ENCODE measurements around the gene ARHGAP21.

Gene ARHGAP21

DNA sequence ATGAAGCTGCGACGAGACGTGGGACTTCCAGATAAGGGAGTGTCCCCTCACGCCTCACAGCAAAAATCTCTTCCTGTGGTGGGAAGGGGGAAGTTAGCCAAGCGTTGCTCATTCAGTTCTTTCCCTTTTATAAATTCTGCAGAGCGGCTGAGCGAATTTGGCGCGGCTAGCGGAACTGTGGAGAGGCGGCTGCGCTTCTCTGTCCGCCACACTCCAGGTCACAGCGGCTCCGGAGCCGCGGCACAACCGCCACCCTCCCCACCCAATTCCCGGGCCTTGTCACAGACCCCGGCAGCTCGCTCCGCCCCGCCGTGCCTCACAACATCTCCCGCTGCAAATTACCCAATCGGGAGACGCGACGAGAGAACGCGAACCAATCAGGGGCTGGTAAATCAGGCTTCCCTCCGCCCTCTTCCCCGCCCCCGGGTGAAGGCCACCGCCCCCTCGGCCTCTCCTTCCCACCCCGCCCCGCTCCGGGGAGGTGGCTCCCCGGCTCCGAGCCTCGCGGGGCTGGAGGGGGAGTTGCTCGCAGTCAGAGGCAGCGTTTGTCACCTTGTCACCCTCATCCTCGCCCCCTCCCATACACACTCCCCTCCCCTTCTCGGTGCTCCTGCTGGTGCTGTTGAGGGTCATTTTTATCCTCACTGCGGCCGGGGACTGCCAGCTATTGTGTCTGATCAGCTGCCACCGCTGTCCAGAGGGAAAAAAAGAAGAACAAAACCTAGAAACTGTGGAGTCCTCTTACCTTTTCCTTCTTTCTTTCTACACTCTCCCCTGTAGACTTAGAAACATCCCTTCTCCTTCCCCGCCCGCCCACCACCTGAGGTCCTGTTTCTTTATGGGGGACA, 918 bp upstream of the ARHGAP21 start:
- DNase-seq: peak; percentile 96
- in situ Hi-C loops (cut with MboI; ENCODE audit: low pct_unique_long_range_greater_than_20kb, low sequenced_read_pairs): no loop called here

DNA sequence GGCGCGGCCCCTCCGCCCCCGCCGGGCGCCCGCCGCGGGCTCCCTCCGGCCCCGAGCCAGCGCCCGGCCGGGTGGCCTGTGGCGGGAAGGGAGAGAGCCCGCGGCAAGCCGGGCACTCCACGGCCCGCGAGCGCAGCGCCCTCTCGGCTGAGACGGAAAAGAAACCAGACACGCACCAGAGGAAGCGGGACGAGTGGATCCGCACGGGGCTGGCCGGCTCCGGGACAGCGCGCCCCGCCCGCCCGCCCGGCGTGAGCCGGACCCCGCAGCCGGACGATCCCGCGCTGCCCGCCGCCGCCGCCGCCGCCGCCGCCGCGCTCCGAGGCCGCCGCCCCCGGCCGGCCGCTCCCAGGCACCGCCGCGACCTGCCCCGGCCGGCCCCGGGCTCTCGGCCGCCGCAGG, 300 bp downstream of the ARHGAP21 start:
- no peak for DNase-seq
- in situ Hi-C loops (cut with MboI; ENCODE audit: low pct_unique_long_range_greater_than_20kb, low sequenced_read_pairs): no loop called here

DNA sequence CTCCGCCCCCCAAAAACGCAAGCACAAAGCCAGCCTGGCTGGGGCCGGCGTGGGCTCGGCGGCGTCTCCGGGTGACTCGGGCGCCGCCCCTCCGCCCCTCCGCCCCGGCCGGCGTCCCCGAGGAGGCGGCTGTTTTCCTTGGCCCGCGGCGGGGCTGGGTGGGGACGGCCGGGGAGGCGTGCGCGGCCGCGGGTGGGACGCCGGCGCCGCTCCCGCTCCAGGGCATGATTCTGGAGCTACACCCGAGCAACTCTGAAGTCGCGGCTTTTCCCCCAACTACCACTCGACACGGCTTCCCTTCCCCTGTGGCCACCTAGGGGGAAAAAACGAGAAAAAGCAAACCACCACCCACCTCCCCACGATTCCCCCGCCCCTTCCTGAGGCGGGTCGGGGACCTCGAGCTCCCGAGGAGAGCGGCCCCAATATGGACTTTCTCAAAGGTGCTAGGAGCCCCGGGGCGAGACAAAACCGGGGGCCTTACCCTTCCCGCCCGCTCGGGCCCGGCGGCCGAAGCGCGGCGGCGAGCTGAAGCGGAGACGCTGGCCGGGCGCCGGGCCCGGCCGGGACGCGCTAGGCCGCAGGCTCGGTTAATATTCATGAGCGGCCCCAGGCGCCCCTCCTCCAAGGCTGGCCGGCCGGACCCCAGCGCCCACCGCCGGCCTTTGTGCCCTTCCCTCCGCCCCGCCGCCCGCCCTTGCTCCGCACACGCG, 856 bp downstream of the ARHGAP21 start:
- peak; percentile 67 for DNase-seq
- in situ Hi-C loops (cut with MboI; ENCODE audit: low pct_unique_long_range_greater_than_20kb, low sequenced_read_pairs): no loop called here

DNA sequence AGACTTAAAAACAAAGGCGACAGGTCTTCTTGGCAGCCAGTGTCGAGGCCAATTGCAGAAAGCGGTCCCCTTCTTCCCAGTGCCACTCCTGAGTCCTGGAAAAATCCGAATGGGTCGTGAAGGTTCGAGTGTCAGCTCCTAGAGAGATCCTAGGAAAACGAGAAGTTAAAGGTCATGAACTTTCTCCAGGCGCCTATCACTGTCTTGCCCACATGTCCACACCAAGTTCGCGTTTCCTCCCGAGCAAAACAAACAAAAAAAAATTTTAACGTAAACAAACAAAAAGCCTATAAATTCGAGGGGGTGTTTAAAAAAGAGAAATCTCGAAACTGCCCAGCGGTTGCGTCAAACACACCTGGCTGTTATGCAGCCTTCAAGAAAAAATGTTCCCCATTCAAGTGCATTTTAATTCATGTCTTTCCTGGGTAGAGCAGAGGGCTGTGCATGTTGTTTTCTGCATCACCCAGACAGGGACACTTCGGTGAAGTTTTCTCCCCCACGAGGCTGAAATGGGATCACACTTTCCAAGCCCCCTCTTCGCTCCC, 1.5 kb downstream of the ARHGAP21 start:
- in situ Hi-C loops (cut with MboI; ENCODE audit: low pct_unique_long_range_greater_than_20kb, low sequenced_read_pairs): no loop called here
- DNase-seq: peak; percentile 58

DNA sequence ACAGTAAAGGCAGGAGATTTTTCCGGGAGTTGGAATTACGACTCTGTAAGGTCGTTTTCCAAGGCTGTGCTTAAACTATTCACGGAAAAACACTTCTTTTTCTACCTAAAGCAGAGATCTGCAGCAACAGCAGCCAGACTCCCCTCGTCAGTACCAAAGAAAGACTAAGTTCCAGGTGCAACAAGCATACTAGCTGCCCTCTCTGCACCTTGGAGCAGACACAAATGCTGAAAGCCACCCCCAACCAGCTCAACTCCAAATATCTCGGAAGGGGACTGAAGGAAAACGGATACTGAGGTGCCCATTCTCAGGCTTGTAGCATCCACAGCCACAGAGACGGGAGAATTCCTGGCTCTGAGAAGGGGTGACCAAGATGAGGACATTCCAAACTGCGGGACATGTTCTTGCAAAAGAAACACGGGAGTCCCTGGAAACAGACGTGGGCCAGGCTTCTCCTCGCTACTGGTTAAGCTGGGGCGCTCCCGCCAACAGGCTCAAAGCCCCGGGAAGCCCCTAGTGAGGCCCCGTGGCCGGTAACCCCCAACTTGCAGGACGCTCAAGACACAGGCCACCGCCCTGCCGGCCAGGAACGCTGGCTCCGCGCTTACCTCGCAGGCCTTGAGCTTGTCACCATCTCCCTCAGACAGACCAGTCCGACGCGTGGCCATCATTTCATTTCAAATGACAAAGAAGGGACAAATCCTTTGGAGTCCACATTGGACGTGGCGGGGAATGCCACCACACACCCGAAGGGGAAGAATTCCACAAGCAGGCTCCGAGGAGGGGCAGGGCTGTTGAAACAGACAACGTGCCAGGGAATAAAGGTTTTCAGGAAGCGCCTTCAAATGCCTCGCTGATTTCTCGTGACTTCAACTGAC, 2.2 kb downstream of the ARHGAP21 start:
- in situ Hi-C loops (cut with MboI; ENCODE audit: low pct_unique_long_range_greater_than_20kb, low sequenced_read_pairs): no loop called here
- peak; percentile 48 for DNase-seq

DNA sequence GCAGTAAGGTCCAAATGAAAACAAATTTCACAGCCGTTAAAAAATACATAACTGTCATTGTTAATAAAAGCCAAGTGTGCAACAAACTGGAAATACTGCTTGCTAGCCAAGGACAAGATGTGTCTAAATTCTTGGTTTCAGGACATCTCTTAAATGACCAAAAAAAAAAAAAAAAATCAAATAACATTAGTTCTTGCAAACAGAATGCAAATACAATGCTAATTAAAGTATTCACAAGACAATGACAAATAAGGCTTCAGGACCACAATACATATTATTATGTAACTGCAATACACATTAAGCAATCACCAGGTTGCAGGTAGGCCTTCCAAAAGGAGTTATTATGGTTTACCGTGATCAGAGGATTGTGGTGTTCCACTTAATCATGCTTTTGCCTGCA, 3.6 kb downstream of the ARHGAP21 start:
- in situ Hi-C loops (cut with MboI; ENCODE audit: low pct_unique_long_range_greater_than_20kb, low sequenced_read_pairs): no loop called here
- no peak for DNase-seq

DNA sequence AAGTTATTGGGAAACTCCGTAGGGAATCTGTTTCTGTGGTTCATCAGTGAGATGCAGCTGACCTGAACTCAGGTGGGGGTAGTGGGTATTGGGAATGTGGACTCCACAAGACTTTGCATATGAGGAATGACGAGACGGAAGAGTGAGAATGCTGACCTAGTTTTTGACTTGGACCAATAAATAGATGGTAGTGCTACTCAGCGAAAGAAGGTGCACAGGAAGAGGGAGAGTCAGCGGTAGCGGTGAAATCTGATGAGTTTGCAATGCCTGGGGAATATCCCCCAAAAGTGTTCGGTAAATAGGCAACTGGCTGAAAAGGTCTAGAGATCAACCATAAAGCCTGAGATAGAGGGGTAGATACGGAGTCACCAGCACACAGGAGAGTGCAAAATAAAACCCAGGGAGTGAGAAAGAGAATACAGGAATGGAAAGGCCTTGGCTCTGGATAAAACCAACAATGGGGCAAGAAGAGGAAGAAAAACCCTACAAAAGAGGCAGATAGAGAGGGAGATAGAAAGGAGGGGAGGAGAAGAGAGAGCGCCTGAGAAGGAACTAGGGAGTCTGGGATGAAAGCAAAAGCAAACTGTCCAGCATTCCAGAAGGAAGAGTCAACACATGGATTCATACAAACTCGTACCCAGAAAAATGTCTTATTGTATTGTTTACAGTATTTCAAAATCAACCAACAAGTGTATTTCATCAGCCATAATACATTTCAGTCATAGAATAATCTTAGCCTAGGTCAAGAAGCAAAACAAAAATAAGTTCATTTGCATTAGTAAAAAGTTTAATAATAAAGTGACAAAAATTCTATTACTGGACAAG, 5.4 kb downstream of the ARHGAP21 start:
- in situ Hi-C loops (cut with MboI; ENCODE audit: low pct_unique_long_range_greater_than_20kb, low sequenced_read_pairs): no loop called here
- no peak for DNase-seq

DNA sequence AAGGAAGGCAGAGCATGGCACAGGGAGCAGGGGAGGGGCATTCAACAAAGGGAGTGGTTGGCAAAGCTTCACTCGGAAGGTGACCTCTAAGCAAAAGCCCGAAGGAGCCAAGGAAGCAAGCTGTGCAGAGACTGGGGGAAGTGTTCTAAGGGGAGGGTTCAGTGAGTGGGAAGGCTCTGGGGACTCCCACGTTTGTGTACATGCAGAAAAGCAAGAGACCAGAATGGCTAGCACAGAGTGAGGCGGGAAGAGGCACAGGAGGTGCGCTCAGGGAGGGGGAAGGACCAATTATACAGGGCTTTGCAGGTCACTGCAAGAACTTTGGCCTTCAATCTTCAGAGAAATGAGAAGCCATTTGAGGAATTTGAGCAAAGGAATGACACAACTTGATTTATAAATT, 7.4 kb downstream of the ARHGAP21 start:
- in situ Hi-C loops (cut with MboI; ENCODE audit: low pct_unique_long_range_greater_than_20kb, low sequenced_read_pairs): no loop called here
- no peak for DNase-seq

DNA sequence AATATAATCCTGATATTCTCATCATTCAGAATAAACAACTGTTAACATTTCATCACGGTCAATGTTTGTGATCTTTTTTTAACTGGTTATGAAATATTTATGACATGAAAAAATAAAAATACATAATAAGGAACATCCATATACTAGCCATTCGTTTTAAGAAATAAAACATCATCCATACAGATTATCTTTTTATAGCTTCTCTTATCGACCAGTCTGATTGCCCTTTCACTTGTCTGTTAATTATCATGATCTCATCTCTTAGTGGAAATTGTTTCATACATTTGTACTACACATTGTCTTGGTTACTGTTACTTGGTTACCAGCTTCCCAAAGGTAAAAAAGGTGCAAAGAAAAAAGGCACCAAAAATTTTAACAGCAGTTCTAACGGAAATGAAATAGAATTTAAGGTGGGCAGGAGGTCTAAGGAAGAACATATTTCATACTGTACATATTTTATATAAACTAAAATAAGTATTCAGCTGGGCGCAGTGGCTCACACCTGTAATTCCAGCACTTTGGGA, 8.4 kb downstream of the ARHGAP21 start:
- in situ Hi-C loops (cut with MboI; ENCODE audit: low pct_unique_long_range_greater_than_20kb, low sequenced_read_pairs): no loop called here
- DNase-seq: no peak

DNA sequence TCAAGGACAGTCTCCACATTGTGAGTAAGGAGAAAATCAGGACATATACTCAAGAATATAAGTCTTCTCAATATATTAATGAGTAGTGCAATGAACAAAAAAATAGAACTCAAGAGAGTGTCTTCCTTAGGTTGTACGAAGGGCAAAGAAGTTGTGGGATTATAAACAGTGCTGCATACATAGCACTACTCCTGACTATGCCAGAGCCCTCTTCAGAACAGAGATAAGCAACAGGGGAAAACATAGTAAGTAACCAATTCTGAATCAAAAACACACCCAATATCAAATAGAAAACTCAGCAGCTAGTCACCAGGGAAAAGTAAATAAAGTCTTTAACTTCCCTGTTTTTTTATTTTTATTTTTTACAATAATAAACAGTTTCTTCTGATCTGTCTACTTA, 10.6 kb downstream of the ARHGAP21 start:
- in situ Hi-C loops (cut with MboI; ENCODE audit: low pct_unique_long_range_greater_than_20kb, low sequenced_read_pairs): no loop called here
- DNase-seq: no peak

DNA sequence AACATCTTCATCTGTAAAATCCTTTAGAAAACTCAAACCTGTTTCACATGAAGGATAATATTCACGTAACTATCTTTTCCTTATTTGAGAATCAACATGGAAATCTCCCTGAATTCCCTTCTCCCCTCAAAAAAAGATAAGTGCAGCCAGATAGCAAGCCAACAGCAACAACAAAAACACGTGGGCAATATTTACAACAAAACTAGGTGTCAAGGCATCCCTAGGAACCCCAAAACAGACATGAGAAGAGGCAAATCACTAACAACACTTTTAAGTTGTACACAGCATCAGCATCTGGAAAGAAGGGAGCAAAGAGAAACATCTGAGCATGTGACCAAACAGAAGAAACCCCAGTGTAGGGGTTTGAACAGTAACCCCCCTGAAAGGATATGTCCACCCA, 12.2 kb downstream of the ARHGAP21 start:
- DNase-seq: no peak
- in situ Hi-C loops (cut with MboI; ENCODE audit: low pct_unique_long_range_greater_than_20kb, low sequenced_read_pairs): no loop called here

DNA sequence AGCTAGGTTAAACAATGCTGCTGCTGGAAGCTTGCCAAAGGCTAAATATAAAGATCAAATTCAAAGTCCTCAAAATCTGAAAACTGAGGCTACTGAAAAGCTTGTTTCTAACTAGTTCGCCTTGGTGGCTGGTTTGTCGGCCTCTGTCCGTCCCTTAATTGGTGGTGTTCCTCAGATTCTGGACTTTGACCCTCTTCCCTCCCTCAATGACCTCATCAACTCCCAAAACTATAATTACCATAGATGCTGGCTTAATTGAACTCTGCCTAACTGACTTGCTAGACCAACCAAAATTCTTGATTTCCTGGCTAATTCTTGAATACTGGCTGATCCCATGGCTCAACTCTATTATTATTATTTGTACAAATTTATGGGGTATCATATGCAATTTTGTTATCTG, 15.6 kb downstream of the ARHGAP21 start:
- in situ Hi-C loops (cut with MboI; ENCODE audit: low pct_unique_long_range_greater_than_20kb, low sequenced_read_pairs): no loop called here
- no peak for DNase-seq

DNA sequence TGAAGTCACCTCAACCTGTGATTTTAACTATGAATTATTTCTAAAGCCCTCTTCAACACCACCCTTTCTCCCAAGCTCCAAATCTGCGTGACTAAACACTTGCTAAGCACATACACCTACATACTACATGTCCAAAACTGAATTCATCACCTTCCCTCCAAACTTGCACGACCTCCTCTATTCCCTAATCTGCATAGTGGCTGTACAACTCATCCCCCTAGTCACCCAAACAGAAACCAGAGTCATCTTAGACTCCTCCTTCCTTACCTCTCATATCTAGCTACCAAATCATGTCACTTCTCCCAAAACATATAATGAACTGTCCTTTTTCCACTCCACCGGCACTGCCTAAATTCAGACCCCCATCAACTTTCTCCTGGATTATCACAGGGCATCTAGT, 16.2 kb downstream of the ARHGAP21 start:
- DNase-seq: no peak
- in situ Hi-C loops (cut with MboI; ENCODE audit: low pct_unique_long_range_greater_than_20kb, low sequenced_read_pairs): no loop called here

DNA sequence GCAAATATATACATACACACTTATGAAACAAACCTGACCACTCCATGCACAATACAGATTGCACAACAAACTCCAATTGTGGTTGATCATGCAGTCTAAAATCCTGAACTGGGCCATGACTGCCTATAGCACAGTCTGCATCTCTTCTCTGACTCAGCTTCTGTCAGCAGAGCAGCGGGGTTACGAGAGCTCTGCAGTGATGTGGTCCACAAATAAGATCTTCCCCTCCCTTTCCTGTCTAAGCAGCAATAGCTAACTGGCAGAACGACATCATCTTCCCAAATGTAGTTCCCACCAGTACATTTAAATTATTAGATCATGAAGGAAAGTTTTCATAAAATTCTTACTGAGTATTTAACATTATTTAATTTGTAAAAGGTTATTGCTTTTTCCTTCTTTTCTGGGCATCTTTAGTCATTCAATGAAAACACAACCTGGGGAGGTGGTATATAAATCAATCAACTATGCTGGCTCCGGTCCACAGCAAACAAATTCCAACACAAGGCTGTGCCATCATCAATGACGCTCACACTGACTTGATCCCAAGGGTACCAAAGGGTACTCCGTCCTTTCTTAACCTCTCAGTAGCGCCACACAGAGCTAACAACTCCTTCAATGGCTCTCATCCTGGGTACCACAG, 17.1 kb downstream of the ARHGAP21 start:
- in situ Hi-C loops (cut with MboI; ENCODE audit: low pct_unique_long_range_greater_than_20kb, low sequenced_read_pairs): no loop called here
- peak; percentile 51 for DNase-seq

DNA sequence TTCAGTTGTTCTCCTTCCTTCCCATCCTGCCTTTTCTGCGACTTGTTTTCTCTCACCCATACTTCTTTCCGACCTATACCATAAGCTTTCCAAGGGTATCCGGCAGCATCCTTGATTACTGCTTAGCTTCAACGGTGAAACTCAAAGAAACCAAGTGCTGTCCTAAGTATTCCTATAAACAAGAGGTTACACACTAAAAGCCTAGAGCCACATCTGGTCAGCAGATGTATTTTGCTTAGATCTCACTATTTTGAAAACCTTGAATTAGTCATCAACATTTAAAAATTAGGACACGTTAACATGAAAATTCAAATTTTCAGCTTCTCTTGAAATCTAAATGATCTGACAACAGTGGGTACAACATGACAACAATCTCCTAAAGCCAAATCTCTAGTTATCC, 20.0 kb downstream of the ARHGAP21 start:
- in situ Hi-C loops (cut with MboI; ENCODE audit: low pct_unique_long_range_greater_than_20kb, low sequenced_read_pairs): no loop called here
- no peak for DNase-seq

DNA sequence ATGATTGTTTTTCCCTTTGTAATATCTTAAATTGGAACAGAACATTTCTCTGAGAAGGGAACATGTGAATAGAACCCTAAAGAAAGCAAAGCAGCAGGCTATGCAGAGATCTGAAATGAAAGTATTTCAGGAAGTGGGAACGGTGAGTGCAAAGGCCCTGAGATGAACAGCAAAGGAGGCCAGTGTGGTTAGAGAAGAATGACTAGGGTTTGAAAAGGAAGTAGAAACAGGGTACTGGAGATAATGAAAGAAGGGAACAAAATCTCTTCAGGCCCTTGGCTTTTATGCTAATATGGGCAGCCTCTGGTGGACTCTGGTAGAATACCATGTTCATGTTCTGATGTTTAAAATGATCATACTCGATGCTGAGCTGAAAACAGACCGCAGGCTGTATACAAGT, 22.2 kb downstream of the ARHGAP21 start:
- DNase-seq: peak; percentile 57
- in situ Hi-C loops (cut with MboI; ENCODE audit: low pct_unique_long_range_greater_than_20kb, low sequenced_read_pairs): no loop called here

DNA sequence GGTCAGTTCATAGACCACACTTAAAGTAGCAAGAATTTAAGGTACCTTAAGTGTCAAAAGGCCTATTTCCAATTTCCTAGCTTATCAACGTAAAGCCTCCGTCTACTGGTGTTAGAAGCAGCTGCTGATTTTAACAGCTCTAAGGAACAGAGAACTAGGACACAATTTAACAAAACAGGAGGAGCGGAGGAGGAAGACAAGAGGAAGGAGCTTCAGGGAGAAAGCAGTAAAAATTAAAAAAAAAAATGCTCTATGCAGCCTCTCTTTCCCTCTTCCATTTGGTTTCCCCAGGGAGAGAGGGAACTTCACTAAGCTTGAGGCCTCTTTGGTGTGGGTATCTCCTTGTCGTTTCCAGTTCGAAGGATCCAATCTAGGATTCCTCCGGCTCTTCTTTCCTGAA, 22.7 kb downstream of the ARHGAP21 start:
- DNase-seq: no peak
- in situ Hi-C loops (cut with MboI; ENCODE audit: low pct_unique_long_range_greater_than_20kb, low sequenced_read_pairs): no loop called here

DNA sequence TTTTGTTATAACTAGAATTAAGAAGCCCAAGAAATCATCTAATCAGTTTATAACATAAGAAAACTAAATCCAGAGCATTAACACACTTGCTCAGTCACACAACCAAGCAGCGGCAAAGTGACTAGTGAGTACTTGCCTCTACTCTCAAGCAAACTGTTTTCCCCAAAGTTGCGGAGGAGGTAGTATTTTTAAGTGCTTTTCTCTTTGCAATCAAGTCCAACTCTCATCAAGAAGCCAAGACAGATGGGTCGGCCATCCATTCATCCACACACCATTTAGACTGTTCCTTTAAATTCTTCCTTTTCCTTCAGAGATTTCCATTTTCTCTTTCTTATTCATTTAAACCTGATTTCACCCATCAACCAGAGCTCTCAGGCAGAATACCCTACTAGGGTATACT, 25.4 kb downstream of the ARHGAP21 start:
- in situ Hi-C loops (cut with MboI; ENCODE audit: low pct_unique_long_range_greater_than_20kb, low sequenced_read_pairs): no loop called here
- DNase-seq: no peak

Data from KBM-7 (cell line).